GM12878 (cell line): ENCODE results near the gene CTNNA3. TPM values are rescaled to one million over a fixed set of nuclear protein-coding genes. Genes with fewer than 3 reads are reported as not detected.

Source experiments
- ATAC-seq: fragments of 200-7000 bp; cut with Tn5 transposase; 3 replicates; pipeline ENCODE4 v1.9.1; 2020; ENCODE audit warnings: mild to moderate bottlenecking, moderate library complexity
- BruUV-seq: library from RNA; stranded (reverse); fragments of 400-500 nt; replicated peaks from 2 replicates; lab custom pipeline; 2021; lab: Mats Ljungman, UMichigan
- CTCF ChIA-PET: fragments of 300-600 bp; sonication (Branson Sonifier 250); formaldehyde crosslinking; extraction: SDS; loops from one replicate; lab custom pipeline; 2021; ENCODE audit warnings: inconsistent platforms; lab: Yijun Ruan, JAX
- POLR2A ChIA-PET: fragments of 350-600 bp; formaldehyde crosslinking; extraction: SDS; loops from one replicate; lab custom pipeline; 2021; ENCODE audit warnings: inconsistent platforms; lab: Charles Lee
- RAD21 ChIA-PET: fragments of 300-600 bp; sonication (Branson Sonifier 250); formaldehyde crosslinking; loops from one replicate; lab custom pipeline; 2023; ENCODE audit warnings: antibody characterized with exemption; ENCODE audit not compliant: unreplicated experiment; lab: Charles Lee
- SMC1A ChIA-PET: fragments of 300-600 bp; sonication (Branson Sonifier 250); formaldehyde crosslinking; loops from one replicate; lab custom pipeline; 2023; ENCODE audit not compliant: unreplicated experiment, uncharacterized antibody; lab: Charles Lee
- DNase-seq: peaks from one replicate; pipeline ENCODE4 v3.0.0-alpha.2; 2011; ENCODE audit warnings: low read depth, low spot score
- FAIRE-seq: peaks from 3 replicates; lab custom pipeline; 2011; peaks lifted over from hg19 to GRCh38; lab: Jason Lieb, UNC
- H2AFZ ChIP-seq: 2 replicates; pipeline ENCODE4 v1.6.0; 2011; ENCODE audit warnings: low read depth, low read length, control low read depth; ENCODE audit not compliant: control insufficient read depth
- H3K27ac ChIP-seq: 2 replicates; pipeline ENCODE4 v1.5.1; 2011; ENCODE audit warnings: control low read depth; ENCODE audit not compliant: control insufficient read depth, insufficient read depth
- H3K27me3 ChIP-seq, 2 experiments: replicated peaks in 1 of 2; 2 replicates each; pipeline versions ENCODE4 v1.6.0 to v1.6.1; 2011; ENCODE audit warnings: low read length in 1 of 2; ENCODE audit not compliant: control insufficient read depth in 2 of 2, insufficient read depth in 2 of 2
- H3K36me3 ChIP-seq, 2 experiments: 2 replicates each; pipeline ENCODE4 v1.5.1; 2011; ENCODE audit warnings: low read length in 1 of 2; ENCODE audit not compliant: control insufficient read depth in 2 of 2, insufficient read depth in 2 of 2
- H3K4me1 ChIP-seq: 2 replicates; pipeline ENCODE4 v1.6.1; 2011; ENCODE audit warnings: mild to moderate bottlenecking, low read length, moderate library complexity, mixed read lengths; ENCODE audit not compliant: control insufficient read depth, insufficient read depth
- H3K4me2 ChIP-seq: 2 replicates; pipeline ENCODE4 v1.6.0; 2011; ENCODE audit warnings: control low read depth; ENCODE audit not compliant: control insufficient read depth, insufficient read depth
- H3K4me3 ChIP-seq: fragments of 200-600 bp; sonication (generic); 2 replicates; pipeline ENCODE4 v1.5.1; 2016
- H3K79me2 ChIP-seq: 2 replicates; pipeline ENCODE4 v1.6.0; 2011; ENCODE audit warnings: low read length; ENCODE audit not compliant: control insufficient read depth, insufficient read depth
- H3K9ac ChIP-seq: 2 replicates; pipeline ENCODE4 v1.8.0; 2011; ENCODE audit warnings: low read length, control low read depth, mixed read lengths; ENCODE audit not compliant: control insufficient read depth, insufficient read depth
- H3K9me3 ChIP-seq: replicated peaks from 3 replicates; pipeline ENCODE4 v1.5.1; 2011; ENCODE audit warnings: mild to moderate bottlenecking, low read length; ENCODE audit not compliant: control insufficient read depth, insufficient read depth
- H4K20me1 ChIP-seq: 2 replicates; pipeline ENCODE4 v1.6.0; 2011; ENCODE audit not compliant: control insufficient read depth, insufficient read depth
- KAT2A ChIP-seq: conservative IDR thresholded peaks from 2 replicates; pipeline ENCODE4 v1.6.1; 2011; ENCODE audit warnings: low read depth, low read length; ENCODE audit not compliant: control insufficient read depth
- LARP7 ChIP-seq: fragments of 450-650 bp; IDR thresholded peaks from 2 replicates; pipeline ENCODE4 v1.6.1; 2017; ENCODE audit warnings: mild to moderate bottlenecking
- SPI1 ChIP-seq: IDR thresholded peaks from 2 replicates; pipeline ENCODE4 v1.6.1; 2011; ENCODE audit warnings: low read depth, mild to moderate bottlenecking, low read length, moderate library complexity, borderline replicate concordance; ENCODE audit not compliant: insufficient read depth
- STAT1 ChIP-seq: fragments of 450-650 bp; conservative IDR thresholded peaks from 2 replicates; pipeline ENCODE4 v1.6.1; 2014; ENCODE audit warnings: antibody characterized with exemption, mild to moderate bottlenecking
- TCF3 ChIP-seq: IDR thresholded peaks from 2 replicates; pipeline ENCODE4 v1.6.1; 2012; ENCODE audit warnings: low read depth, mild to moderate bottlenecking, low read length, borderline replicate concordance; ENCODE audit not compliant: insufficient read depth
- WGBS: methylation state at CpG from one replicate; pipeline ENCODE4 v1.1.6; 2016; ENCODE audit warnings: low lambda C conversion rate; ENCODE audit not compliant: insufficient replicate concordance, insufficient coverage; ENCODE audit errors: missing lambda C conversion rate; 5-methylcytosine and 5-hydroxymethylcytosine counted together
- in situ Hi-C: fragments of 300-500 bp; cut with MboI; formaldehyde crosslinking; loops from 9 replicates; pipeline ENCODE4 v1.14.3; 2018; ENCODE audit warnings: mixed read lengths
- intact Hi-C: fragments of 100-400 bp; cut with micrococcal nuclease; formaldehyde crosslinking; loops from one replicate; pipeline ENCODE4 v1.14.2; 2022; ENCODE audit not compliant: unreplicated experiment
- polyA plus RNA-seq, 11 experiments: library from polyadenylated mRNA; depleted of rRNA in 4 of 11; unstranded in 6 of 11; stranded (reverse) in 5 of 11; fragments of >200 nt; fragmentation: Nextera tagmentation in 4 of 11; fragmentation: Illumina TruSeq in 1 of 11; extraction: Ambion mirVana in 4 of 11; extraction: Trizol in 1 of 11; gene quantifications; 1 replicate in 1 of 11; 2 replicates in 10 of 11; pipeline versions ENCODE4 v1.2.1 to v1.2.3, GENCODE V29; 2011 to 2016; ENCODE audit warnings: inconsistent platforms in 2 of 11, missing spikeins in 2 of 11, low read depth in 1 of 11
- total RNA-seq, 4 experiments: library from RNA; depleted of rRNA in 3 of 4; stranded (reverse); fragments of >200 nt in 3 of 4; fragmentation: Illumina TruSeq in 1 of 4; extraction: Trizol in 1 of 4; gene quantifications; 2 replicates each; pipeline versions ENCODE4 v1.2.1 to v1.2.3, GENCODE V29; 2013 to 2021

The CTNNA3 gene
- total and polyA plus RNA-seq, 10 of the 15 experiments (the other 5 are each of a cell fraction or from before 2014, with no cell fraction given) = under 0.01 to 4.5 (median 0.22) TPM; not detected in 2

DNA sequence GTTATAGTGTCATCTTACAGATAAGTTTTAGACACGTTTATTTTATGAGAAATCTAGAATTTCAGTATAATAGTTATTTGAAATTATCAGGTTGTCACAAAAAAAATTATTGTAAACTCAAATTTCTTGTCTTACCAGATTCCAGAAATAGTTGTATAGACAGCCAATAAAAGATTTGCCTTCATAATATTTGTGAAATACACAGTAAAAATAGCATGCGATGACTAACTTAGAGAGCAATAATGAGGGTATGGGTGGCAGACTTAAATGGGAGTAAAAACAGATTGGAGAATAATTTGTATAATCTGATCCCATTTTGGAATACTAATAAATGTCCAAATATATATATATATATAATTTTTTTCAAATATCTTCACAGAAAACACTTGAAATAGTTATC lies 1457.7 kb downstream of the CTNNA3 start:
- in situ Hi-C loops = no loop called here
- DNase-seq (no peak), ATAC-seq (no peak), FAIRE-seq (no peak)
- Histone ChIP-seq H3K27ac (no peak overlapping the region), H3K4me1 (no peaks in the 10 kb centered on the region), H3K27me3 (no peaks in the 10 kb centered on the region), H3K79me2 (no peaks in the 10 kb centered on the region), H3K4me3 (no peak overlapping the region), H3K9ac (no peak overlapping the region), H3K9me3 (no peaks in the 10 kb centered on the region), H2AFZ (no peak overlapping the region), H3K4me2 (no peak overlapping the region), H4K20me1 (no peaks in the 10 kb centered on the region), H3K36me3 (no peaks in the 10 kb centered on the region)
- intact Hi-C loops = no loop called here
- RAD21 ChIA-PET = no interaction called here
- CTCF ChIA-PET = no interaction called here
- 50% methylated on average over 2 of the region's 2 CpGs for WGBS
- SMC1A ChIA-PET = no interaction called here
- BruUV-seq = no TSS peak
- POLR2A ChIA-PET = no interaction called here
- TF ChIP-seq LARP7 = no peak

DNA sequence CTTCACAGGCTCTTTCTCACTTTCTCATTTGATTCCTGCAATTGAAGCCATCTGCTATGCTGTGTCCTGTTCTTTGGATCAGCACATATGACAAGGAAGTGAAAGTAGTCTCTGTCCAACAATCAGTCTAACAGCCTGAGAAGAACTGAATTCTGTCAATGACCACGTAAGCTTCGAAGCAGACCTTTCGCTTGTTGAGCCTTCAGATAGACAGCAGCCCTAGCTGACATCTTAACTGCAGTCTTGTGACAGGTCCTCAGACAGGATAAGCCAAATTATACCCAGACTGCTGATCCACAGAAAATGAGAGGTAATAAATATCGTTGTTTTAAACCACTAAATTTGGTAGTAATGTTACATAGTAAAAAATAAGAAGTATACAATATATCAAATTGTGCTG lies 1461.1 kb downstream of the CTNNA3 start:
- in situ Hi-C loops (no loop called here), intact Hi-C loops (no loop called here)
- TF ChIP-seq SPI1 (peak; percentile 16; the same call in 1 of the 2 replicates), KAT2A (no peak), STAT1 (no peak), TCF3 (no peak)
- no peaks in the 10 kb centered on the region for H3K36me3 ChIP-seq
- H2AFZ ChIP-seq = no peak overlapping the region
- FAIRE-seq (peak; percentile 13), DNase-seq (no peak), ATAC-seq (no peak)
- H3K4me2 ChIP-seq = no peak overlapping the region
- CTCF ChIA-PET = no interaction called here
- 40% methylated on average over 4 of the region's 4 CpGs for WGBS
- no peak overlapping the region for H3K4me3 ChIP-seq
- no peaks in the 10 kb centered on the region for H3K4me1 ChIP-seq
- no peaks in the 10 kb centered on the region; the same call in 2 of the 3 replicates for H3K9me3 ChIP-seq
- no peaks in the 10 kb centered on the region for H3K79me2 ChIP-seq
- BruUV-seq = no TSS peak
- no peaks in the 10 kb centered on the region for H4K20me1 ChIP-seq
- H3K9ac ChIP-seq = no peak overlapping the region
- RAD21 ChIA-PET = no interaction called here
- H3K27me3 ChIP-seq = no peaks in the 10 kb centered on the region
- no peak overlapping the region for H3K27ac ChIP-seq
- POLR2A ChIA-PET = interaction anchor here (0.6 kb wide), 1 partner anchor 104 kb away, joined by 6 read pairs; no protein-coding TSS in a partner anchor
- SMC1A ChIA-PET = no interaction called here
